Mucosa of stomach (tissue), 1 donor: ENCODE measurements around the gene METTL27.
"Not testable (repeated sequence)": the region's sequence is repeated elsewhere in the genome, so short reads cannot be mapped to it uniquely, and the experiment has no call there.

Source experiments
- H3K27me3 ChIP-seq: one replicate; pipeline ENCODE4 v1.7.0; 2013; ENCODE audit warnings: mild to moderate bottlenecking, low read length; ENCODE audit not compliant: control insufficient read depth, insufficient read depth
- H3K36me3 ChIP-seq: one replicate; pipeline ENCODE4 v1.7.0; 2013; ENCODE audit warnings: low read length; ENCODE audit not compliant: control insufficient read depth, insufficient read depth
- H3K4me1 ChIP-seq: one replicate; pipeline ENCODE4 v1.7.0; 2013; ENCODE audit warnings: mild to moderate bottlenecking, low read length; ENCODE audit not compliant: control insufficient read depth, insufficient read depth
- H3K4me3 ChIP-seq: one replicate; pipeline ENCODE4 v1.7.0; 2013; ENCODE audit warnings: low read length
- H3K9ac ChIP-seq: one replicate; pipeline ENCODE4 v1.7.0; 2013; ENCODE audit warnings: mild to moderate bottlenecking, low read length, moderate library complexity
- H3K9me3 ChIP-seq: one replicate; pipeline ENCODE4 v1.7.0; 2013; ENCODE audit warnings: mild to moderate bottlenecking, low read length, moderate library complexity; ENCODE audit not compliant: control insufficient read depth
- donor health status: Pancreatic carcinoma.

Gene METTL27, protein sequence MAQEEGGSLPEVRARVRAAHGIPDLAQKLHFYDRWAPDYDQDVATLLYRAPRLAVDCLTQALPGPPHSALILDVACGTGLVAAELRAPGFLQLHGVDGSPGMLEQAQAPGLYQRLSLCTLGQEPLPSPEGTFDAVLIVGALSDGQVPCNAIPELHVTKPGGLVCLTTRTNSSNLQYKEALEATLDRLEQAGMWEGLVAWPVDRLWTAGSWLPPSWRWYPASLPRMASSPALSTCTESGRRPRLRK

DNA sequence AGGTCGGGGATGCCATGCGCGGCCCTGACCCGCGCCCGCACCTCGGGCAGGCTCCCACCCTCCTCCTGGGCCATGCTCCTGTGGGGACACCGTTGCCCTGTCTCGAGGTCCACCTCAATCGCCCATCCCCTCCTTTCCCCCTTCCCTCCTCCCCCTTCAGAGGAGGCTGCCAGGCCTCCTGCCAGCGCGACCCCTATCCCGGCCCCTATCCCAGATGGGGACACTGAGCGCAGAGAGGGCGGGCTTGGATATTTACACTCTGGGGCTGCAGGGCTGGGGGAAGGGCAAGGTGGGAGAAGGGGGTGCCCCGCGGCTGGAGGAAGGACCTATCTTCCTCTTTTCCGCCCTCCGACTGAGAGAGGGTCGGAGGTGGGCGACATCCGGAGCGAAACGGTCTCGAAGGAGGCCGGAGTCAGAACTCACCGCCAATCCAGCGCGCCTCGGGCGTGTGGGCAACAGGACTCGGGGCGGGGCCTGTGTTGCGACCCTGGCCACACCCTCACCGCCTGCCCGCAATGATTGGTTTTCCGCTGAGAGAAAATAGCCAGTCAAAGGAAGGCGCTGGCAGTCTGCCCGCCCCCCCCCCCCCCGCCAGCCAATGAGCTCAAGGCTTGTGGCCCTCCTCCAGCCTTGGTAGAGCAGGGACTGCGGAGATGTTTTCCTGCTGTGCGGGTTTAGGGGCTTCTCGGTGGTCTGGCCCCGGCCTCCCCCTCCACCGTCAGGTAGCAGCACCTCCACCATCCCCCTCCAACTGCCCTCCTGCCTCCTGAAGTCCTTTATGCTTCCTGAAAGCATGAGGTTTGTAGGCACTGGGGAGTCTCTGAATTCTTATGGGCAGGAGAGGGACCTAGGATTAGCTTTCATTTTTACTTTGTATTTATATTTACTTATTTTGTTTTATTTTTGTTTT, at the start of gene METTL27:
METTL27 (minus strand) TSS at position 450 of the 910 bp plus-strand sequence; CDS start at position 74, 376 bp downstream.
- H3K4me1 ChIP-seq, result peaks cover 8% of the 10 kb centered on the region

DNA sequence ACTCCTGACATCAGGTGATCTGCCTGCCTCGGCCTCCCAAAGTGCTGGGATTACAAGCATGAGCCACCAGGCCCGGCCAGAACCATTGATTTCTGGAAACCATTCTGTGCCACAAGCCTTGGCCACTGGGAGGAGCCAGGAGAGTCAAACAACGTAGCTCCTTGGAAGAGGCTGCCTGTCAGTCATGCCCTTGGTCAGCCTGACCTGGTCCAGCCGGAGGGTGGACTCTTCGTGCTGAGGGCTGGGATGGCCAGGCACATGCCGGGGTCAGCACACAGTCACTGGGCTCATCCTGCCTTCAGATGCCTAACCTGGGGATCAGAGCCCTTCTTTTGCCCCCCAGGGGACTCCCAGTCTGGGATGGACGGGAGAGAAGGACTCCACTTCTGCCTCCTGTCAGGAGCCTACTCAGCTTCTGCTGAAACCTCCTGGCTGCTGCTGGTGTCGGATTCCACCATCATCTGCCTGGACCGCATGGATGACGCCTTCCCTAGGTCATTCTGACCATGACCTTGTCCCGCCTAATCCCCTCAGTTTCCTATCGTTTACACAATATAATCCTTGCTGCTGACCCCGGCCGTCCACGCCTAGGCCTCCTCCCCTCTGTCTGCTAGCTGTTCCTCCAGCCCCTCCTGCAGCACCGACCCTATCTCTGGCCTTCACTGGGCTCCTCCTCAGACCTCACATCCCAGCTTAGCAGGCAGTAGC, 49.0 kb upstream of the METTL27 start:
- Histone ChIP-seq H3K9ac (no peak overlapping the region), H3K9me3 (no peaks in the 10 kb centered on the region), H3K36me3 (no peaks in the 10 kb centered on the region), H3K4me1 (no peaks in the 10 kb centered on the region), H3K4me3 (no peak overlapping the region), H3K27me3 (peaks cover 10% of the 10 kb centered on the region)

More for the DNA sequence above, at the start of gene METTL27:
- Histone ChIP-seq H3K9me3 (no peaks in the 10 kb centered on the region), H3K4me3 (peak within 1 kb of the TSS; percentile 57), H3K36me3 (no peaks in the 10 kb centered on the region), H3K9ac (peak within 1 kb of the TSS; percentile 66), H3K27me3 (peaks cover 11% of the 10 kb centered on the region)

DNA sequence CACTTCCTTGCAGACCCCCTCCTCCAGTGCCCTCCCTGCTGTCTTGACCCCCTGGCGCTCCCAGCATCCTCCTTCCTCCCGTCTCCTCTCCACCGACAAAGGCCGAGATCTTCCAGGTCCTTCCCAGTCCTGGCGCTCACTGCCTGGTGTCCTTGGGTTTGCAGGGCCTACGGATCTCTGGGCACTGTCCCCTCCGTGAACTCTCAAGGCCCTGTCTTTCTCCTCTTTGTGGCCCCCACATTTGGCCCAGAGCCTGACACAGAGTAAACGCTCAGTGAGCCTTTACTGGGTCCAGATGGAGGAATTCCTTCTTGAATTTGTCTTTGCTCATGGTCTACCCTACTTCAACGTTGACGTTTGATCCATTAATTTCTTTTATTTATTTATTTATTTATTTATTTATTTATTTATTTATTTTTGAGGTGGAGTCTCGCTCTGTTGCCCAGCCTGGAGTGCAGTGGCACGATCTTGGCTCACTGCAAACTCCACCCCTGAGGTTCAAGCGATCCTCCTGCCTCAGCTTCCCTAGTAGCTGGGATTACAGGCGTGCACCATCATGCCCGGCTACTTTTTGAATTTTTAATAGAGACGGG, 48.3 kb upstream of the METTL27 start:
- Histone ChIP-seq H3K4me1 (no peaks in the 10 kb centered on the region), H3K9ac (no peak overlapping the region), H3K9me3 (no peaks in the 10 kb centered on the region), H3K36me3 (no peaks in the 10 kb centered on the region), H3K4me3 (no peak overlapping the region), H3K27me3 (peaks cover 15% of the 10 kb centered on the region)

DNA sequence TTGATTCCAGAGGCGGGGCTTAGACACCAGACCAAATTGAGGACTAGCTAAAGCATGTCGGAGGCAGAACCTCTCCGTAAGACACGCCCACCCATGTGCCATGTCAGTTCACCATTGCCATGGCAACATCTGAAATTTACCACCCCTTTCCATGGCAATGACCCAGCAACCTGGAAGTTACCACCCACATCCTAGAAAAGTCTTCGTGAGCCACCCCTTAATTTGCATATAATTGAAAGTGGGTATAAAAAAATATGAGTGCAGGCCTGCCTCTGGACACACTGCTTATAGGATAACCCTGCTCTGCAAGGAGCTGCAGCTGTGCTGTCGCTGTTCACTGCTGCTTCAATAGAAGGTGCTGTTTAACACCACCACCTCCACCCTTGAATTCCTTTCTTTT, 46.6 kb upstream of the METTL27 start:
- no peaks in the 10 kb centered on the region for H3K36me3 ChIP-seq
- no peaks in the 10 kb centered on the region for H3K9me3 ChIP-seq
- H3K4me3 ChIP-seq, result no peak overlapping the region
- peaks cover 15% of the 10 kb centered on the region for H3K27me3 ChIP-seq
- H3K9ac ChIP-seq, result no peak overlapping the region
- H3K4me1 ChIP-seq, result no peaks in the 10 kb centered on the region

DNA sequence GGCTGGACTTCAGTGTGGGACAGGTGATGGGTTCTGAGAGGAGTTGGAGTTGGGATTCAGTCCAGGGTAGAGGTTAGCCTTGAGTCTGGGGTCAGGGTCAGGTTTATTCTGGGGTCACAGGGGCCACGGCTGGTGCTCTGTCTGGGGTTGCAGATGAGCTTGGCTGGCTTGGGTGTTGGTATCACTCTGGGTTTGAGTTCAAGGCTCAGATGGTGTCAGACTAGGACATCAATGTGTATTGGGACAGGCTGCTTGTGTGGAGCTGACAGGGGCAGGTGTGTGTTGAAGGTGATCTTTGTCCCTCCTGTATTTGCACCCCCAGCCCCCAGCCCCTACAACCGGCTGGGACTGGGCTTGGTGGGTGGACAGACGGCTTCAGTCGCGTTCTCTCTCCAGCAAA, 45.4 kb upstream of the METTL27 start:
- Histone ChIP-seq H3K4me1 (no peaks in the 10 kb centered on the region), H3K27me3 (peaks cover 15% of the 10 kb centered on the region), H3K4me3 (no peak overlapping the region), H3K36me3 (no peaks in the 10 kb centered on the region), H3K9me3 (no peaks in the 10 kb centered on the region), H3K9ac (no peak overlapping the region)

DNA sequence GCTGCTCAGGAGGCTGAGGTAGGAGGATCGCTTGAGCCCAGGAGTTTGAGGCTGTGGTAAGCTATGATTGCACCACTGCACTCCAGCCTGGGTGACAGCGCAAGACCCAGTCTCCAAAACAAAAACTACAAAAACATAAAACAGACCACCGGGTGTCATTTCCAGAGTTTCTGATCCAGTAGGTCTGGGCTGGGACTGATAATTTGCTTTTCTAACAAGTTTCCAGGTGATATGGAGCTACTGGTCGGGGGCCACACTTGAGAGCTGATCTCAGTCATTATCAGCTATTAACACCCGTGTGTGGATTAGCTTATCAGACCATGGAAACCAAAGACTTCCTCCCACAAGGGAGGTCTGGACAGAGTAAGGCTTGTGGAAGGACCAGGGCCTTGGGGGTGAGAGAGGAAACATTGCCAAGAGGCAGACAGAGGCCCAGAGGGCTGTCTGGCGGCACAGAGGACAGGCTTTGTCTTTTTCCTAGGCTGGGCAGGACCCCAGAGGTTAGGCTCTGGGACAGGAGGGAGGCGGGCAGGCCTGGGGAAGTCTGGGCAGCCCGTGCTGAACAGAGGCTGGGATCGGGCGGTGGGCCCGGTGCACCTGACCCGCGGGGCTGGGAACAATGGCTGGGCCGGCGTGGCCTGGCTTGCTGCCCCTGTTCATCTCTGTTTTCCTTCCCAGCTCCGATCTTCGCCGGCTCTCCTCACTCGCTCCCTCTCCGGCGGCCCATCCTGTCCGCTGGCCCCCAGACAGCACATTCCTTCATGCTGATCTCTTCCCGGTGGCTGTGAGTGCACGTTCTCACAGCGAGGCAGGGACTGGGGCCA, 43.9 kb upstream of the METTL27 start:
- H3K9me3 ChIP-seq, result no peaks in the 10 kb centered on the region
- peaks cover 17% of the 10 kb centered on the region for H3K27me3 ChIP-seq
- H3K4me1 ChIP-seq, result peaks cover 7% of the 10 kb centered on the region
- no peaks in the 10 kb centered on the region for H3K36me3 ChIP-seq
- H3K4me3 ChIP-seq, result no peak overlapping the region
- H3K9ac ChIP-seq, result no peak overlapping the region

DNA sequence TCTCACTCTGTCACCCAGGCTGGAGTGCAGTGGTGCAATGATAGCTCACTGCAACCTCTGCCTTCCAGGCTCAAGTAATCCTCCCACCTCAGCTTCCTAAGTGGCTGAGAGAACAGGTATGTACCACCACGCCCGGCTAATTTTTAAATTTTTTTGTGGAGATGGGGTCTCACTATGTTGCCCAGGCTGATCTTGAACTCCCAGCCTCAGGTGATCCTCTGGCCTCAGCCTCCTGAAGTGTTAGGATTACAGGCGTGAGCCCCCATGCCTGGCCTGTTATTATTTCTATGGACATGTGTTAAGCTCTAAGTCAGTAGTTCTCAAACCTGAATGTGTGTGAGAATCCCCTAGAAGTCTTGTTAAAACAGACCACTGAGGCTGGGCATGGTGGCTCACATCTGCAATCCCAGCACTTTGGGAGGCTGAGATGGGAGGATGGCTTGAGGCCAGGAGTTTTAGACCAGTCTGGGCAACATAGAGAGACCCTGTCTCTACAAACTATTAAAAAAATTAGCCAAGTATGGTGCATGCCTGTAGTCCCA, 43.2 kb upstream of the METTL27 start:
- H3K4me3 ChIP-seq, result no peak overlapping the region
- no peak overlapping the region for H3K9ac ChIP-seq
- peaks cover 12% of the 10 kb centered on the region for H3K4me1 ChIP-seq
- H3K9me3 ChIP-seq, result no peaks in the 10 kb centered on the region
- H3K36me3 ChIP-seq, result no peaks in the 10 kb centered on the region
- peaks cover 23% of the 10 kb centered on the region for H3K27me3 ChIP-seq

DNA sequence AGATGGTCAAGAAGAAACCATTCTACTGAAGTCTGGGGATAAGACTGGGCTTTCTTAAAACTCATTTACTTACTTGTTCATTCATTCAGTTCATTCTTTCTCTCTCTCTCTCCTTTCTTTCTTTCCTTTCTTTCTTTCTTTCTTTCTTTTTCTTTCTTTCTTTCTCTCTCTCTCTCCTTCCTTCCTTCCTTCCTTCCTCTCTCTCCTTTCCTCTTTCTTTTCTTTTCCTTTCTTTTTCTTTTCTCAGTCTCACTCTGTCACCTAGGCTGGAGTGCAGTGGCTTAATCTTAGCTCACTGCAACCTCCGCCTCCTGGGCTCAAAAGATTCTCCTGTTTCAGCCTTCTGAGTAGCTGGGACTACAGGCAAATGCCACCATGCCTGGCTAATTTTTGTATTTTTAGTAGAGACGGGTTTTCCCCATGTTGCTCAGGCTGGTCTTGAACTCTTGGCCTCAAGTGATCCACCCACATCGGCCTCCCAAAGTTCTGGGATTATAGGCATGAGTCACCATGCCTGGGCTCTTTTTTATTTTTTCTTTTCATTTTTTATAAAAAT, 42.6 kb upstream of the METTL27 start:
- Histone ChIP-seq H3K27me3 (peaks cover 29% of the 10 kb centered on the region), H3K4me1 (peaks cover 13% of the 10 kb centered on the region)
- H3K9ac ChIP-seq, H3K9me3 ChIP-seq, H3K4me3 ChIP-seq, H3K36me3 ChIP-seq: not testable (repeated sequence)

DNA sequence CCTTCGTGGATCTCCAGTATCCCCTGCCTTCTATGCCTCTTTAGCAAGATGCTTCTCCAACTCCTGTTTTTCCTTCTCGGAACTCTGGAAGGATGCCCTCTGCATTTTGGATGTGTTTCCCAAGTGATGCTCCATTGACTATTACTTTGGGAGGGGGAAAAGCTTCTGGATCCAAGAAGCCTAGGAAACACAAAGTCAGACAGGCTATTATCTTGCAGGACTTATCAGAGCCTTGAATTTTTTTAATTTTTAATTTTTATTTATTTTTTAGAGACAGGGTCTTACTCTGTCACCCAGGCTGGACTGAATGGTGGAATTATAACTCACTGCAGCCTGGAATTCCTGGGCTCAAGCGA, 39.7 kb upstream of the METTL27 start:
- H3K27me3 ChIP-seq, result peaks cover 30% of the 10 kb centered on the region
- H3K4me3 ChIP-seq, result no peak overlapping the region
- no peak overlapping the region for H3K9ac ChIP-seq
- H3K36me3 ChIP-seq, result no peaks in the 10 kb centered on the region
- peaks cover 13% of the 10 kb centered on the region for H3K4me1 ChIP-seq
- no peaks in the 10 kb centered on the region for H3K9me3 ChIP-seq

DNA sequence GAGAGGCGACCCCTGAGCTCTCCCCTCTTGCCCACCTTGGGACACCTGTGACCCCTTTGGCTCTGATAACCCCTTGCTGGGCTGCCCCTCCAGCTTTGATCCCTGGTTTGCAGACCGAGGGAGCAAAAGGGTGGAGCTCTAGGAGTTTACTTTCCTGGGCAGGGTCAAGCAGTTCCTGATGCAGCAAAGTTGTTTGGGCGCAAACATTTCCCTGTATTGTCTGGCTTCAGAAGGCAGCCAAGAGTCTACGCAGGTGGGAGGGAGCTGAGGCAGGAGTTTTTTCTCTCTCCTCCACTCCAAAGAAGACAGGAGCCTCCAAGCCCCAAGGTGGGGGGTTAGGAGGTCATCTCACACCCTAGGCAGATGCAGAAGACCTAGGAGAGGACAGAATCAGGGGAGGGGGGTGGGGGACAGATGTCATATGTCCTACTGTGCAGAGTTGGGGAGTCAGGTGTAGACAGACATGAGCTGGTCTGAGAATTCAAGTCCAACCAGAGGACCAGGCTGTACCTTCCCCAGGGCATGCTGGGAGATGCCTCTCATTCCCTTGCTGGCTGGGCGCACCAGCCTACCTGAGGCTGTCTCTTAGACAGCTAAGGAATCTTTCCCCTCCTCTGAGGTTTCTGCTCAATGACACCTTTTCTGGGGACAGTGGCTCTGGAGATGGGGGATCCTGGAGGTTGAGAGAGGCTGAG, 39.2 kb upstream of the METTL27 start:
- Histone ChIP-seq H3K9ac (no peak overlapping the region), H3K4me1 (peaks cover 13% of the 10 kb centered on the region), H3K4me3 (no peak overlapping the region), H3K9me3 (no peaks in the 10 kb centered on the region), H3K27me3 (peaks cover 25% of the 10 kb centered on the region), H3K36me3 (no peaks in the 10 kb centered on the region)
